Hepatocyte (in vitro differentiated cells): ENCODE results near the gene ZNF786. TPM values are rescaled to one million over a fixed set of nuclear protein-coding genes. Genes with fewer than 3 reads are reported as not detected.

Experiments used
- DNase-seq: peaks from one replicate; pipeline ENCODE4 v3.0.0-alpha.2; 2016; ENCODE audit warnings: low spot score
- H2AFZ ChIP-seq: fragments of 200-600 bp; sonication (generic); 2 replicates; pipeline ENCODE4 v1.6.0; 2016; ENCODE audit warnings: antibody characterized with exemption, mild to moderate bottlenecking
- H3K27ac ChIP-seq: fragments of 200-600 bp; sonication (generic); 2 replicates; pipeline ENCODE4 v1.5.1; 2016; ENCODE audit warnings: mild to moderate bottlenecking
- H3K27me3 ChIP-seq: fragments of 200-600 bp; sonication (generic); 2 replicates; pipeline ENCODE4 v1.6.1; 2016
- H3K36me3 ChIP-seq: fragments of 200-600 bp; sonication (generic); replicated peaks from 2 replicates; pipeline ENCODE4 v1.5.1; 2016; ENCODE audit warnings: low read depth; ENCODE audit not compliant: insufficient read depth
- H3K4me1 ChIP-seq: fragments of 200-600 bp; sonication (generic); 2 replicates; pipeline ENCODE4 v1.5.1; 2016; ENCODE audit warnings: mild to moderate bottlenecking, moderate library complexity; ENCODE audit not compliant: insufficient read depth
- H3K4me2 ChIP-seq: fragments of 200-600 bp; sonication (generic); 2 replicates; pipeline ENCODE4 v1.6.0; 2016
- H3K4me3 ChIP-seq: fragments of 200-600 bp; sonication (generic); 2 replicates; pipeline ENCODE4 v1.5.1; 2016; ENCODE audit warnings: mild to moderate bottlenecking
- H3K79me2 ChIP-seq: fragments of 200-600 bp; sonication (generic); 2 replicates; pipeline ENCODE4 v1.6.0; 2017; ENCODE audit warnings: mild to moderate bottlenecking
- H3K9me2 ChIP-seq: fragments of 200-600 bp; sonication (generic); replicated peaks from 2 replicates; pipeline ENCODE4 v1.6.0; 2017; ENCODE audit warnings: mild to moderate bottlenecking; ENCODE audit not compliant: insufficient read depth
- H3K9me3 ChIP-seq: fragments of 200-600 bp; sonication (generic); 2 replicates; pipeline ENCODE4 v1.5.1; 2016; ENCODE audit warnings: low read depth, mild to moderate bottlenecking
- H4K20me1 ChIP-seq: fragments of 200-600 bp; sonication (generic); 2 replicates; pipeline ENCODE4 v1.6.0; 2016; ENCODE audit warnings: mild to moderate bottlenecking; ENCODE audit not compliant: insufficient read depth, poor library complexity, severe bottlenecking
- CTCF ChIP-seq: fragments of 200-600 bp; sonication (generic); IDR thresholded peaks from 2 replicates; pipeline ENCODE4 v1.5.1; 2016; ENCODE audit warnings: antibody characterized with exemption, mild to moderate bottlenecking; ENCODE audit not compliant: poor library complexity
- EZH2 ChIP-seq: fragments of 200-600 bp; sonication (generic); IDR thresholded peaks from 2 replicates; pipeline ENCODE4 v1.6.1; 2016; ENCODE audit warnings: antibody characterized with exemption, mild to moderate bottlenecking, borderline replicate concordance
- EZH2phosphoT487 ChIP-seq: fragments of 200-600 bp; sonication (generic); IDR thresholded peaks from one replicate; pipeline ENCODE4 v1.6.1; 2018; ENCODE audit warnings: antibody characterized with exemption, mild to moderate bottlenecking, low read depth, moderate library complexity; ENCODE audit not compliant: unreplicated experiment, severe bottlenecking
- WGBS: methylation state at CpG from one replicate; pipeline ENCODE4 v1.1.6; 2016; ENCODE audit warnings: low lambda C conversion rate; ENCODE audit errors: missing lambda C conversion rate; 5-methylcytosine and 5-hydroxymethylcytosine counted together
- polyA plus RNA-seq: library from polyadenylated mRNA; unstranded; fragments of >200 nt; fragmentation: Nextera tagmentation; extraction: Ambion mirVana; gene quantifications from 2 replicates; pipeline ENCODE4 v1.2.1, GENCODE V29; 2016
- total RNA-seq: library from RNA; depleted of rRNA; stranded (reverse); fragments of >200 nt; gene quantifications from 2 replicates; pipeline ENCODE4 v1.2.3, GENCODE V29; 2014

ZNF786 gene
- total and polyA plus RNA-seq, 2 experiments from 2014 or later, result 5.7 to 6.9 TPM

GRCh38 chr7:149130572-149131198, 40.2 kb upstream of the ZNF786 start:
- H2AFZ ChIP-seq, result no peak overlapping the region
- no peak overlapping the region for H3K4me3 ChIP-seq
- no peak for DNase-seq
- no peaks in the 10 kb centered on the region for H3K9me2 ChIP-seq
- peaks cover 5% of the 10 kb centered on the region for H3K4me1 ChIP-seq
- no peak overlapping the region for H3K27ac ChIP-seq
- H4K20me1 ChIP-seq, result no peaks in the 10 kb centered on the region
- peaks cover 11% of the 10 kb centered on the region for H3K79me2 ChIP-seq
- no peak for TF ChIP-seq EZH2
- no peak for TF ChIP-seq EZH2phosphoT487
- TF ChIP-seq CTCF, result no peak
- no peak overlapping the region for H3K4me2 ChIP-seq
- H3K36me3 ChIP-seq, result no peaks in the 10 kb centered on the region
- no peaks in the 10 kb centered on the region for H3K27me3 ChIP-seq
- 95% methylated on average over 5 of the region's 5 CpGs for WGBS
- H3K9me3 ChIP-seq, result no peaks in the 10 kb centered on the region

GRCh38 chr7:149126662-149127266, 36.2 kb upstream of the ZNF786 start:
- H3K79me2 ChIP-seq, result peaks cover 44% of the 10 kb centered on the region
- peak overlapping the region; percentile 100 for H3K27ac ChIP-seq
- H3K4me1 ChIP-seq, result peaks cover 11% of the 10 kb centered on the region
- DNase-seq, result peak; percentile 65
- no peaks in the 10 kb centered on the region for H3K9me3 ChIP-seq
- H3K4me2 ChIP-seq, result peak overlapping the region; percentile 95
- no peaks in the 10 kb centered on the region for H3K27me3 ChIP-seq
- no peaks in the 10 kb centered on the region for H3K9me2 ChIP-seq
- WGBS, result 1% methylated on average over 38 of the region's 48 CpGs
- TF ChIP-seq CTCF (no peak), EZH2phosphoT487 (no peak), EZH2 (no peak)
- peak overlapping the region; percentile 98 for H2AFZ ChIP-seq
- peak overlapping the region; percentile 88 for H3K4me3 ChIP-seq
- no peaks in the 10 kb centered on the region for H4K20me1 ChIP-seq
- no peaks in the 10 kb centered on the region for H3K36me3 ChIP-seq

- no peaks in the 10 kb centered on the region for H3K36me3 ChIP-seq
- peak within 1 kb of the TSS; percentile 95 for H3K4me2 ChIP-seq
- no peak for TF ChIP-seq EZH2
- TF ChIP-seq EZH2phosphoT487, result no peak
- TF ChIP-seq CTCF, result peak; percentile 97
- peak; percentile 98 for DNase-seq
- no peaks in the 10 kb centered on the region for H3K9me3 ChIP-seq
- no peaks in the 10 kb centered on the region for H4K20me1 ChIP-seq
- H3K9me2 ChIP-seq, result no peaks in the 10 kb centered on the region
- WGBS, result 2% methylated on average over 69 of the region's 72 CpGs
- peak within 1 kb of the TSS; percentile 100 for H3K27ac ChIP-seq
- H3K27me3 ChIP-seq, result no peaks in the 10 kb centered on the region
- peaks cover 11% of the 10 kb centered on the region for H3K4me1 ChIP-seq
- peak within 1 kb of the TSS; percentile 99 for H2AFZ ChIP-seq
- H3K79me2 ChIP-seq, result peaks cover 44% of the 10 kb centered on the region
- peak within 1 kb of the TSS; percentile 100 for H3K4me3 ChIP-seq
These were observed 35.5 kb upstream of the ZNF786 start, which contains the start of gene ZNF425 for GRCh38 chr7:149125863-149126661. Gene ZNF425, minus strand, starts transcription at chr7:149126324. Its CDS starts 111 bp downstream, at chr7:149126213.
